SK-MEL-5 (cell line): Measurements from ENCODE around the gene BEND6. TPM values are rescaled to one million over a fixed set of nuclear protein-coding genes. Genes with fewer than 3 reads are reported as not detected.
"Not testable (repeated sequence)": the region's sequence is repeated elsewhere in the genome, so short reads cannot be mapped to it uniquely, and the experiment has no call there.

Experiments
- DNase-seq: peaks from one replicate; pipeline ENCODE4 v3.0.0-alpha.2; 2016; ENCODE audit warnings: low read depth, low spot score
- in situ Hi-C: cut with HindIII; loops from 2 replicates; pipeline ENCODE4 v1.10.0; 2016; ENCODE audit warnings: low sequenced_read_pairs, high pct_unique_total_duplicates, low pct_unique_long_range_greater_than_20kb
- total RNA-seq: library from RNA; depleted of rRNA; stranded (reverse); fragments of >200 nt; shearing (Covaris generic); gene quantifications from 2 replicates; pipeline ENCODE4 v1.2.3, GENCODE V29; 2014

The BEND6 gene
- total RNA-seq, 1 experiment from 2014 or later = 0.63 TPM

DNA sequence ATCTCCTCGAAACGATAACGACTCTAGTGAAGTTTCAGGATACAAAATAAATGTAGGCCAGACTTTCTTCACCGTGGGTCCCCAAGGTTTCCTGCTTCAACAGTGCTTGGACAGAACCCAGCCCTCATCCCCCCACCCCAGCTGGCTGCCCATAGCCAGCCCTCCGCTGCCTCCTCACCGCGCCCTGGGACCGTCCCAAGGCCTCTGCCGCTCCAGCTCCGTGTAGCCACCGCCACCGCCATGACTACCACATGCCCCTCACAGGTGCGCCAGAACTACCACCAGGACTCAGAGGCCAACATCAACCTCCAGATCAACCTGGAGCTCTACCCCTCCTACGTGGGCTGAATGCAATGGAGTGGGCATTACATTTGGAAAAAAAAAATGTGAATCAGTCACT, 49.4 kb downstream of the BEND6 start:
- in situ Hi-C loops = no loop called here
- DNase-seq = no peak

DNA sequence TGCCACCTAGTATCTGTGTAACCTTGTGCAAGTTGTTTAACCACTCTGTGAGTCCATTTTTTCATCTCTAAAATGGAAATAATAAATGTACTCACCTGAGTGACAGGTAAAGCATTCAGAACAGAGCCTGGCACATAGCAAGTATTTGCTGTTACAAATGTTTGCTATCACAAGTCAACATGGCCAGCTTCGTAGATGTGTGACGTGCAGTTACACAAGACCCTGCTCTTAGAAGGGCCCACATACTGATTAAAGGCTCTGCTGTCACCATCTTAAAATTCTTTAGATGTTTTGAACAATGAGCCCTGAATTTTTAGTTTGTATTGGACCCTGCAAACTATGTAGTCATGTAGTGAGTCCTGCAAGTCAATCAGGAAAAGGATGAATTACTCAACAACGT, 51.2 kb downstream of the BEND6 start:
- in situ Hi-C loops = no loop called here
- no peak for DNase-seq

DNA sequence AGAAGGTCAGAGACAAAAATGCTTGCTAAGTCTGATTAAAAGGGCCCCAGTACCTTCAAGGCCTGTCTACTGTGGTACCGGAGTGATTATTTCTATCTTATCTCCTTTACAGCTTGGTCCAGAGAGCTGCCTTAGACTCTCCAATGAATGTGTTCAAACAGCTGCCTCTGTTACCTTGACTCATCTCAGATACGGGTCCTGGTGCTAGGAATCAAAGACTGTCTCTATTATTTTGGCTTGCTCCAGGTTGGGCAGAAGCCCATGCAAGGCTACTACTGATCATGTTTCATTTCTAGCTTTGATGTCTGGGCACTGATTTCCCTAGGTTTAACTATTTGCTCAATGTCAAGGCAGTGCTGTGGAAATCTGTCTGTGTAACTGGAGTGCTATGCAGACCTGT, 53.2 kb downstream of the BEND6 start:
- in situ Hi-C loops, DNase-seq: not testable (repeated sequence)

DNA sequence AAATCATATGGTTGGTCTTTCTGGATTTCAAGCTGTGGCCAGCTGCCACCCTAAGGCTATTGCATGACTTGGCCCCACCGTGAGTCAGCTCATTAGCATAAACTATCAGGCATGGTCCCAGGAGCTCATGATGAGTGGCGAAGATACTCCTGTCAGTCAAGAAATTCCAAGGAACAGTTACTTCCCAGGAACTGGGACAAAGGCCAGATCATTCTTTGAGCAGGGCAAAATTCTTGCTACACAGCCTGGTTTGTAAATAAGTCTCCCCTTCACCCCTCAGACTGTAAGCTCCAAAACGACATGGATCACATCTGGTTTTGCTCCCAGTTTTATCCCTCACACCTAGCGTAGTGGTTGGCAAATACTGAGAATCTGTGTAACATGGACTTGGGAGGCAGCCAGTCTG, 58.6 kb downstream of the BEND6 start:
- peak; percentile 43 for DNase-seq
- in situ Hi-C loops = no loop called here

DNA sequence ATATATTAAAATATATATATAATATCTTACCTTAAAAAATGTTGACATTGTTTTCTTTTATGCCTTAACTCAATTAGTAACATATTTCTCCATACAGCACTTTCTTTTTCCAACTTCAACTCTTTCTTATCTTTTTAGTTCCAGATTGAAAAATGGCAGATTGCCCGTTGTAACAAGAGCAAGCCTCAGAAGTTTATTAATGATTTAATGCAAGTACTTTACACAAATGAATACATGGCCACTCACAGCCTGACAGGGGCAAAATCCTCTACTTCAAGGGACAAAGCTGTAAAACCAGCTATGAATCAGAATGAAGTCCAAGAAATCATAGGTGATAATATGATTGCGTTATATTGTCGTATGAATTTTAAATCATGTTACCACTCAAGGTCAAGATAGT, 62.2 kb downstream of the BEND6 start:
- no peak for DNase-seq
- in situ Hi-C loops = no loop called here

DNA sequence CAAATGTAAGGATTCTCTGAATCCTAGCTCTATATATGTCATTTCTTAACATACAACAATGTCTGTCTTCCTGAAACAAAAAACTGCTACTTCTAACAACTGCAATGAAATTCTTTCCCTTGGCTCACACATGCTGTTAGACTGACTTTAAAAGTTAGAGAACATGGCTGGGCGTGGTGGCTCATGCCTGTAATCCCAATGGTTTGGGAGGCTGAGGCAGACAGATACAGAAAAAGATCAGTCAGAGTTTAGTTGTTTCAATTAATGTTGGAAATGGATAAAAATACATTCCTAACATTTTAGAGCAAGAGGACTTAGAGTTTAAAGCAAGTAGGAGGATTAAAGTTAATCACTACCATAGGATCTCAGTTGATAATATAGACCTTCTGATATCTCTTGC, 62.9 kb downstream of the BEND6 start:
- in situ Hi-C loops = no loop called here

DNA sequence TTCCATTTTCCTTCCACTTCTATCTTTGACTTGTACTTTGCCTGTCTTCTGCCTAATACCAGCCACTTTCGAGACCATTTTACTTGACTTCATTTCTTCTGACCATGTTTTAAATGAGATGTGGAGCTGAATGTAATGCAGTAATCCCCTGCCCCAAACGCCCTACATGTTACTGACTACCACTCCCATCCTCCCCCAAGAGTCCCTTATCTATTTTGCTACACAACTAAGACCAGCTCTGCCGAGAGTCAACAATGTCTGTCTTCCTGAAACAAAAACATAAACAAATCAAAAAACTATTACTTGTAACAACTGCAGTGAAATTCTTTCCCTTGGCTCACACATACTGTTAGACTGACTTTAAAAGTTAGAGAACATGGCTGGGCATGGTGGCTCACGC, 64.5 kb downstream of the BEND6 start:
- in situ Hi-C loops = no loop called here
- DNase-seq = no peak

More for the DNA sequence above, 62.9 kb downstream of the BEND6 start:
- no peak for DNase-seq

DNA sequence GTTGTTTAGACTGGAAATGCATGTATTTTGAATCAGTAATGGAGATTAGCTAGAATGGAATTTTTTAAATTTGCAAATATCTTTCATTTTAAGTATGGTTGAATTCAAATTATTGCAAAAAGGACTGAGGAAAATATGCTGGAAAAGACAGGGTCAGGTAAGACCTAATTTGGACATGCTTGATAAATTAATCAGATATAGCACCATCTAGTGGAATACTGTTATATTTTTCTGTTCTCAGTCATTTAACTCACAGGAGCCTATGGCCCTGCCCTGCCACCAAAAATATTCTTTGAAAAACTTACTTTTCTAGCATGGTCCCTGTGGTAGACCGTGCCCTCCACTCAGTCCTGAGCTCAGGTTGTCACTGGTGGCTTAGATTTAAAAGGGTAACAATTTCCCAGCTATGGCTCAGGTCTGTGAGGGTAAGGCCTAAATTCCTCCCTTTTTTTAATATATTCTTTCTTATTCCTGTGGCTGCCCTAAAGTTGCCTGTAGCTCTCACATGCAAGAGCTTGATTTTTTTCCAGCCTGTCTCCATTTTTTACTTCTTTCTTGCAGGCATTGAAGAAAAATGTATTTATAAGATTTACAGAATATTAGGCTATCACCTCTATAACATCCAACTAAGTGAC, 66.3 kb downstream of the BEND6 start:
- in situ Hi-C loops = no loop called here
- DNase-seq = peak; percentile 64

DNA sequence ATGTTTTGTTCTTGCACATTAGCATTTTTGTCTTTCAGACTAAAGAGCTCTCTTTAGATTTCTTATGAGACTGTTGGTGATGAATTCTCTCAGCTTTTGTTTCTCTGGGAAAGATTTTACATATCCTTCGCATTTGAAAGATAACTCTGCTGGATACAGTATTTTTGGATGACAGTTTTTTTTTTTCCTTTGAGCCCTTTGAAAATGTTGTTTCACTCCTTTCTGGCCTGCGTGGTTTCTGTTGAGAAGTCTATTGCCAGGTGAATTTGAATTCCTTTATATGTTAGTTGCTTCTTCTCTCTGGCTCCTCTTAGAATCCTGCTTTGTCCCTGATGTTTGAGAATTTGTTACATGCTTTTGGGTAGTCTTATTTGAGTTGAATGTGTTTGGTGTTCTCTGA, 69.4 kb downstream of the BEND6 start:
- DNase-seq = no peak
- in situ Hi-C loops = no loop called here

DNA sequence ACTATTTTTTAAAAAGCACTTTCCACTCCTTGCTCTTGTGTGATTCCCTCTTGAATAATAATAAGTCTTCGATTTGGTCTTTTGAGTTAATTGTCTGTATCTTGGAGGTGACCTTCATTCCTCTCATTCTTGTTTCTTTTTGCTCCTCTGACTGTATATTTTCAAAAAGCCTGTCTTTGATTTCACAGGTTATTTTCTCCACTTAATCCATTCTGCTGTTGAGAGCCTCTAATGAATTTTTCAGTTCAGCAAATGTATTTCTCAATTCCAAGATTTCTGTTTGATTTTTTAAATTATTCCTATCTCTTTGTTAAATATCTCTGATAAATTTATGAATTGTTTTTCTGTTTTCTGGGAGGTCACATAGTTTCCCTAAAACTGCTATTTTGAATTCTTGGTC, 69.9 kb downstream of the BEND6 start:
- no peak for DNase-seq
- in situ Hi-C loops = no loop called here

DNA sequence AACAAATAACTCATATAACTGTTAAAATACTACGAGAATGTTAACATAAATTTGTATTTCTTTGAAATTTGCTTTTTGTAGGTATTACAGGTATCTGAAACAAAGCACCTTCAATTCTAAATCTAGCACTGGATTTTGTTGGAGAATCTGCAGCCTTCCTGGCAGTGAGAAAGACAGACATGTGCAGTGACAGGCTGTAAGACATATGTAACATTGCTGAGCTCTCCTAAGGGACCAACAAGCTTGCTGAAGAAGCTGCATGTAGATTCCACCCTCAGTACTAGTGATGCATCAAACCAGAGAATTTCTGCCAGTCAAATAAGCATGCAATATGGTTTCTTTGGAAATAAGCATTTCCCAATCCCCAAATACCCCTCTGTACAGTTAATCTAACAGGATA, 71.1 kb downstream of the BEND6 start:
- DNase-seq = no peak
- in situ Hi-C loops = no loop called here

DNA sequence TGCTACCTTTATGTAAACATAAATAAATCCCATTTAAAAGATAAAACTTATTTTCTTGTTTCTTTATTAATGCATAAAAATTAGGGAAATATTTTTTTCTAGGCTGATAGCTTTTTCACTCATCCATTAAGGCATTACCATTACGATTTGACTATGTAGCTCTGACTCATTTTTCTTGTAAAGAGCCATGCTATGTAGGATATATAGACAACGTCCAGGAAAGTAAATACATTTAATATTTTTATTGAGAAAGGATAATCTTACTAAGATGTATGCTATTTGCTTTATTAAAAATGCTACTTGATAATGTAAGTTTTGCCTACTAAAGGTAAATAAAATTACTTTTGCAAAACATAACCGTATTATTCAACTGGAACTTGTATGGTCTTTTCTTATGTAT, 72.4 kb downstream of the BEND6 start:
- no peak for DNase-seq
- in situ Hi-C loops = no loop called here

DNA sequence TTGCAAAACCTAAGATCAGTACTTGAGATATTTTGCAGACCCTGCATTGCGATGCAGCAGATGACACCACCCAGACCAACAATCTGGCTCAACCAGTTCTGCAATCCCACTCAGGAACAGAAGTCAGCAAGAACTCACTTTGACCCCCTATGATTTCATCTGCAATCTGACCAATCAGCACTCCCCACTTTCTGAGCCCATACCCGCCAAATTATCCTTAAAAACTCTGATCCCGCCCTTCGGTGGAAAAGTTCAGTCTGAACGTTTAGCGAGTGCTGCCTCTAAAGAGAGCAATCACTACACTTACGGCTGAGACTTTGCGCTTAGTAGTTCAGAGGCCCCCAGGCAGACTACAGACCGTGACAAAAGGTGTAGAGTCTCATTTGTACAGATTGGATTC, 74.3 kb downstream of the BEND6 start:
- in situ Hi-C loops = no loop called here
- DNase-seq = no peak

DNA sequence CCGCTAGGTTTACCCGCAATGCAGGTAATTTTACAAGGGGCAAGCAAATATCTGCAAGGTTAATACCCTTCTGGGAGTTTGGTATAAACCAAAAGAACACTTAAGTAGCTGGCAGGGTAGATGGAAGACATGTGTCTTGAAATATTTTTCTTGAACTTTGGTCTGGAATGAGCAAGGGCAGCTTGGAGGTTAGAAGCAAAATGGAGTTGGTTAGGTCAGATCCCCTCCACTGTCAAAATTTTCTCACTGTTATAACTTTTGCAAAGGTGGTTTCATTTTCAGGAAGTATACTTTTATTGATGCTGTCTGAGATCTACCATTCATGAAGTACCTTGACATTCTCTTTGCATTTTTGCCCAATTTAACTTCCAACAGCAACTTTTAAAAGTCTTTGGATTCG, 78.3 kb downstream of the BEND6 start:
- in situ Hi-C loops = no loop called here

DNA sequence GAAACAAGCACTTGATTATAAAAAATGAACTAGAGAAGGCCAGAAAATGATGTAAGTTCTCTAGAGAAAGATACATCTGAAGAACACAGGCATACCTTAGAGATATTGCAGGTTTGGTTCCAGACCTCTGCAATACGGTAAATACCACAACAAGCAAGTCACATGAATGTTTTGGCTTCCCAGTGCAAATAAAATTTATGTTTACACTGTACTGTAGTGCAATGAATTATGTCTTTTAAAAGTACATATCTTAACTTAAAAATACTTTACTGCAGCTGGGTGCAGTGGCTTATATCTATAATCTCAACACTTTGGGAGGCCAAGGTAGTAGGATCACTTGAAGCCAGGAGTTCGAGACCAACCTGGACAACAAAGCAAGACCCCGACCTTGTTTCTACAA, 80.6 kb downstream of the BEND6 start:
- in situ Hi-C loops = no loop called here
- DNase-seq = no peak

More for the DNA sequence above, 78.3 kb downstream of the BEND6 start:
- no peak for DNase-seq

DNA sequence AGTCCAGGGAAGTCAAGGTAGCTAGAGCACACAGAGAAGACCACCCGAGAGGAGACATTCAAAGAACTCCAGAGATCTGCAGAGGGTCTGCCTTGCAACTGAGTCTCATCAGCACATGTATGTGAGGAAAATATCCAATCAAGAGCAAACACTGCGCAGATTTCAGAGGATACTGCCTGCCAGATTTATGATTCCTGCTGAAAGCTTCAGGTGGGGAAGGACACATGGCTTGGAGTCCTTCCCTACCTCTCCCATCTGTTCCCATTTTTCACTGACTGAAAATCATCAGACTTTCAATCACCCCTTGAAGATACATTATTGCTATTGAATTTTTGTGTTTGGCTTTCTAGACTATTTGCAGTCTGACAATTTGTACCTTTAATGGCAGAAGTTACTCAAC, 84.0 kb downstream of the BEND6 start:
- no peak for DNase-seq
- in situ Hi-C loops = no loop called here

DNA sequence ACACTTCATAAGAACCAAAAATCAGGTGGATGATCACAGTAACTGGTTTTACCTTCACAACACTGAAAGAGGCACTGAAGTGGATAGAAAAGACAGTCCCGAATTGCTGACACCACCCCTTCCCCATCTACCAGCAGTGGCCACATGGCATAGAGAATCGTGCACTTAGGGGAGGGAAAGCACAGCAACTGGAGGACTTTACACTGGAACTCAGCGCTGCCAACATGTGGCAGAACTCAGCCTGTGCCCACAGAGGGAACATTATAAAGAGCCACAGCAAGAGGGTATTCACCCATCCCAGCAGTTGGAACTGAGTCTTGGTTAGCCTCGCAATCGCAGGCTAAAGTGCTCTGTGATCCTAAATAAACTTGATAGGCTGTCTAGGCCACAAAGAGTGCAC, 85.1 kb downstream of the BEND6 start:
- in situ Hi-C loops = no loop called here
- DNase-seq = peak; percentile 25

DNA sequence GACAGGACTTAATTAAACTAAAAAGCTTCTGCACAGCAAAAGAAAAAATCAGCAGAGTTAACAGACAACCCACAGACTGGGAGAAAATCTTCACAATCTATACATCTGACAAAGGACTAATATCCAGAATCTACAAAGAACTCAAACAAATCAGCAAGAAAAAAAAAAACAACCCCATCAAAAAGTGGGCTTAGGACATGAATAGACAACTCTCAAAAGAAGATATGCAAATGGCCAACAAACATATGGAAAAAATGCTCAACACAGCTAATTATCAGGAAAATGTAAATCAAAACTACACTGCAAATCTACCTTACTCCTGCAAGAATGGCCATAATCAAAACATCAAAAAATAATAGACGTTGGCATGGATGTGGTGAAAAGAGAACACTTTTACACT, 89.2 kb downstream of the BEND6 start:
- in situ Hi-C loops, DNase-seq: not testable (repeated sequence)

DNA sequence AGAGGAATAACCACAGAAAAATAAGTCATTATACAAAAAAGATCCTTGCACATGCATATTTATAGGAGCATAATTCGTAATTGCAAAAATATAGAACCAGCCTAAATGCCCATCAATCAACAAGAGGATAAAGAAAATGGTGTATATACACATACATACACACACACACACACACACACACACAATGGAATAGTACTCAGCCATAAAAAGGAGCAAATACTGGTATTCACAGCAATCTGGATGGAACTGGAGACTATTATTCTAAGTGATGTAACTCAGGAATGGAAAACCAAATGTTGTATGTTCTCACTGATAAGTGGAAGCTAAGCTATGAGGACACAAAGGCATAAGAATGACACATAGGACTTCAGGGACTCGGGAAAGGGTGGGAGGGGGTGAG, 89.7 kb downstream of the BEND6 start:
- no peak for DNase-seq
- in situ Hi-C loops = no loop called here
